HG03442 (cell line): Measurements from ENCODE around the gene CCNA1.

Source experiments
- ATAC-seq: cut with Tn5 transposase; IDR thresholded peaks from one replicate; pipeline ENCODE4 v1.9.1; 2021; ENCODE audit warnings: mild to moderate bottlenecking, moderate library complexity; ENCODE audit not compliant: unreplicated experiment

Gene CCNA1

DNA sequence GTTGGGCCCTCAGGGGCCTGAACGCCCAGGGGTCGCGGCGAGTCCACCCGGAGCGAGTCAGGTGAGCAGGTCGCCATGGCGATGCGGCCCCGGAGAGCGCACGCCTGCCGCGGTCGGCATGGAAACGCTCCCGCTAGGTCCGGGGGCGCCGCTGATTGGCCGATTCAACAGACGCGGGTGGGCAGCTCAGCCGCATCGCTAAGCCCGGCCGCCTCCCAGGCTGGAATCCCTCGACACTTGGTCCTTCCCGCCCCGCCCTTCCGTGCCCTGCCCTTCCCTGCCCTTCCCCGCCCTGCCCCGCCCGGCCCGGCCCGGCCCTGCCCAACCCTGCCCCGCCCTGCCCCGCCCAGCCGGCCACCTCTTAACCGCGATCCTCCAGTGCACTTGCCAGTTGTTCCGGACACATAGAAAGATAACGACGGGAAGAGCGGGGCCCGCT lies at the start of gene CCNA1:
Gene CCNA1, plus strand, starts transcription at position 390 of the 439 bp plus-strand sequence. CDS start 562 bp downstream, outside the sequence.
- ATAC-seq, result peak; percentile 64

DNA sequence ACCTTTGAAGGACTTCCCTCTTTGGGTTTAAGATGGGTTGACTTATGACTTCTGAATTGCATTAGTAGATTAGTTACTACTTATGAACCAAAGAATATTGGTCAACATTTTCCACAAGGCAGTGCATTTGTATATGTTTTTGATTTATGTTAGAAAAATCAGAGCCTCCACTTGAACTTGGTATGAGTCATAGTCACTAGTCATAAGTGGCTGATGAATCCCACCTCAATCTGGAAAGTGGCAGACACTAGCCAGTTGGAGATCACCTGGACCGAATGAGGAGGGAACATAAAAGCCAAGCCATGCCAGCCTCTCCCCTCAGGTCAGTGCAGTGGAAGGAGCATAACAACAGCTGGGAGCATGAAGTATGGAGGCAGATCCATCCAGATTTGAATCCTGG lies 46.8 kb upstream of the CCNA1 start:
- no peak for ATAC-seq

- no peak for ATAC-seq
These were observed 37.0 kb upstream of the CCNA1 start for GRCh38 chr13:36395280-36395679.

DNA sequence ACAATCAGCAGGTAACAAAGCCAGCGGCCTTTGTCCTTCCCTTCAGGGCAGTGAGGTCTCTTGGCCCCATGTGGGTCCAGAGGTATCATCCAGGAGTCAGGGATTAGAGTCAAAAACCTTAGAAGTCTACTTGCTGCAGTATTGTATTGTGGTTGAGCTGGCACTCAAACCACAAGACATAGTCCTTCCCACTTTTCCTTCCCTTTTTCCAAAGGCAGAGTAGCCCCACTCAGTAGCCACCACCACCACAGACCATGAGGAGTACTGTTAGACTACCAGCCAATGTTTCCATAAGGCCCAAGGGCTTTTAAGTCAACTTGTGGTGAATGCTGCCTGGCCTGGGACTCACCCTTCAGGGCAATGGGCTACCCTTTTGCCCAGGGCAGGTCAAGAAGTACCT lies 27.1 kb upstream of the CCNA1 start:
- ATAC-seq, result no peak

DNA sequence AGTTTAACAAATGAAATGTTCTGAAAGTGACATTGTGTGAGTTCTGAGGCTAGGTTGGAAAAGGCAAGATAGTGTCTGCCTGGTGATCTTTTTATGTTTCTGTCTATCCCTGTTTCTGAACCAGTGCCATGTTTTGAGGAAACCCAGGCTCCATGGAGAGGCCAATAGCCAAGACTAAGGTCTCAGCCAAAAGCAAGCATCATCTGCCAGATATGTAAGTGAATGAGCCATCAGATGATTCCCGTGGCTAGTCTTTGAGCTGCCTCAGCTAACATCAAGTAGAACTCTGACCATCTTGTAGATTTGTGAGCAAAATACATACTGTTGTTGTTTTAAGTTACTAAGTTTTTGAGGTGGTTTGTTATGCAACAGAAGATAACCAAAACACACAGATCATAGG lies 19.6 kb upstream of the CCNA1 start:
- no peak for ATAC-seq

GRCh38 chr13:36413161-36413560 lies 19.1 kb upstream of the CCNA1 start:
- ATAC-seq, result no peak

DNA sequence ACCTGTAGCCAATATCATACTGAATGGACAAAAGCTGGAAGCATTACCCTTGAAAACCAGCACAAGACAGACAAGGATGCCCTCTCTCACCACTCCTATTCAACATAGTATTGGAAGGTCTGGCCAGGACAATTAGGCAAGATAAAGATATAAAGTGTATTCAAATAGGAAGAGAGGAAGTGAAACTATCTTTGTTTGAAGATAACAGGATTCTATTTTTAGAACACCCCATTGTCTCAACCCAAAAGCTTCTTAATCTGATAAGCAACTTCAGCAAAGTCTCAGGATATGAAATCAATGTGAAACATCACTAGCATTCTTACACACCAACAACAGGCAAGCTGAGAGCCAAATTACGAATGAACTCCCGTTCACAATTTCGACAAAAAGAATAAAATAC lies 17.8 kb upstream of the CCNA1 start:
- ATAC-seq, result no peak

- no peak for ATAC-seq
These were observed 15.0 kb upstream of the CCNA1 start for GRCh38 chr13:36417331-36417730.

DNA sequence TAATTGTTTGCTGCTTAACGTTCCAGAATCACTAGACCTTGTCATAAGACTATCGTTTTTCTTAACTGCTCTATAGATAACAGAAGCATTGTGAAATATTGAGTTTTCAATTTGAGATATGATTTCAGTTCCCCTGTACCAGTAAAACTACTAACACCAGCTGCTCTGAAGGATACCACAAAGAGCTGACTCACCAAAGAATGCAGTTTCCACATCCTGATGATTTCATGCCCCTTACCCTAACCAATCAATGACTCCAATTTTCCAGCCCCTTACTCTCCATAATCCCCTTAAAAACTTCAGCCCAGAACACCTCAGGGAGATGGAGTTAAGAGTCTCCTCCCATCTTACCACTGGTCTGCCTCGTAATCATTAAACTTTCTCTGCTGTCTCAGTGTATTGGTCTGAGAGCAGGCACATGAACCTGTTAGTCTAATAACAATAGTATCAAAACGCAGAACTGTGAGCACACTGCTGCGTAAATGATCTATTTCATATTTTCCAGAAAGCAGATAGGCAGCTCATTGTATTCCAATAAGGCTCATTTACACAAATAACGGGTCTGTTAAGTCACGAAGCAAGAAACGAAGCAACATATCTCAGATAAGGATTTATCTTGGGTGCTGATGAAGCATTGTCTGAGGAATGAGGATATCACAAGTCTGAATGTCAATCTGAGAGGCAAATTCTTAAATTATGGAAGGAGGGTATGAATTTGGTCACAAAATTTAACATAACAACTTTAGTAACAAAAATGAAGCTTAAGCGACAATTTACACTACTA lies 14.1 kb upstream of the CCNA1 start:
- ATAC-seq, result peak; percentile 84

DNA sequence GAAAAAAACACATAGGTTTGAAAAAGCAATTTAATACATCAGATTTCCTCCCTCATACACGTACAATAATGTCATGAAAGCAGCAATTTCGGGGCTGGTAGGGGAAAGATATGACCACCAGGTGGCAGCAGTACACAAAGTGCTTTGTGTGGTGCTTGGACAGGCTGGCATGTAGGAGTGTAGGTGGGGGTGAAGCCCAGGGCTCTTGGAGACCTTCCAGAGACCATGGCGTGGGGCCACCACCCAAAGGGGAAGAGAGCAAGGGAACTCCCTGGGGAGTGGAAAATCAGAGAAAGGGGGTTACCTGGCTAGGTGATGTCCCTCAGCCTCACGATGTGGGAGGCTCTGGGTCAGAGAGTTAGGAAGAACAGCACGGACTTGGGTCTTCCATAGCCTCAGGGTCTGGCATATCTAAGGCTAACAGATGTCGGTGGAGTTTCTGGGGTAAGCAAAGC lies 11.8 kb upstream of the CCNA1 start:
- peak; percentile 77 for ATAC-seq

DNA sequence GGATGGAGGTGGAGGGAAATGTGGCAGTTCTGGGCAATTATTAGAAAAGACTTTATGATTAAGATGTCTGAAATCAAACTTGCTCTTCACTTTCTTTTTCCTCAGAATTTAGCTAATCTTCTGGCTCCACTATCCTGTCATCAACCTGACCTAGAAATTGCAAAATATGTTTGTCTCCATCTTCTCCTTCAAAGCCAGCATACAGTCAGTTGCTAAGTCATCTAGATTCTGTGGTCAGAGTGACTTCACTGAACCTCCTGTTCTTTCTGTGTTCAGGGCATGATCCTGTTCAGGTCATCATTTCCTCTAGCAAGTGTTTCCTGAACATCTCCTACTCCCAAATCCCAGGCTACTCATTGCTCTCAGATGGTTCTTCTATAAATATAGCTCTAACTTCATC lies 10.8 kb upstream of the CCNA1 start:
- no peak for ATAC-seq

- ATAC-seq, result no peak
These were observed 4.2 kb upstream of the CCNA1 start for GRCh38 chr13:36428086-36428485.

DNA sequence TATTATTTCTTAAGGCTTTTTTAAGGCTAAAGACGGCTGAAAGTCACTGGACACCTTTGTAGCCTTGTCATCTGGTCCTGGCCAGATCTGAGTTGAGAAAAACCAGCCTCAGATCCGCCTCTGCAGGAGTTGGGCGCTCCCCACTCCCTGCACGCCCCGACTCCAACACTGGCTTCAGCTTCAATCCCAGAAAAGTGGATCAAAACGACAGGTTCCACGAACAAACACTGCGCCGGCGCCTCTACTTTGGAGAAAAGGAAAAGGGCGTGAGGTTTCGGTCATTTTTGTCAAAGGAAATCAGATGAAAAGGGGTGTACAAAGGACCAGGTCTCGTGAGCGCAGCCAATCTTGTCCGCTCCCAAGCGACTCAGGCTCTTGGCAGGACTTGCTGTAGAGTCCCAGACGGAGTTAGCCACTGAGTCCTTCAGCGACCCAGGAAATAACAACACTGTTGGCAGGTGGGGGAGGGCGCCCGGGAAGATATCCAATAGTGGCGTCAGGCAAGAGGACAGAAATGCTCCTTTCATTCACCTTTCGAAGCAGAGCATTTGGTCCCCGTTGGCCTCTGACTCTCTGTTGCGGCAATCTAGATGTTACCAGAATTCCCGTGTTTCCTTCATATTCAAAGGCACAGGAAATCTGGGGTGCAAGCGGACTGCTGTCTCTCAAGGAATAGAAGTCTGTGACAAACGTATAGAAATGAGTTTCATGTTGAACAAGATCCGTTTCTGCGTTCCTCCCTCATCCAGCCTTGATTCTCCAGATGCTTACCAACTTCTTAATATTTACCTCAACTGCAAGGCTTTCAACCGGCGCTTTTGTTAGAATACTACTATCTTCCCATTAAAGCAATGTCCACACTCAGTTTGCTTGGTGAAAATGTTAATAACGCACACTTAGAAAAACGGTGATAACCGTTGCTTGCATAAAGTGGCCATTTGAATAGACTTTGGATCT lies 1.8 kb upstream of the CCNA1 start:
- no peak for ATAC-seq

GRCh38 chr13:36431204-36432105 lies 840 bp upstream of the CCNA1 start:
- ATAC-seq, result peak; percentile 39

- no peak for ATAC-seq
These were observed 4.5 kb downstream of the CCNA1 start for GRCh38 chr13:36436811-36437210.

DNA sequence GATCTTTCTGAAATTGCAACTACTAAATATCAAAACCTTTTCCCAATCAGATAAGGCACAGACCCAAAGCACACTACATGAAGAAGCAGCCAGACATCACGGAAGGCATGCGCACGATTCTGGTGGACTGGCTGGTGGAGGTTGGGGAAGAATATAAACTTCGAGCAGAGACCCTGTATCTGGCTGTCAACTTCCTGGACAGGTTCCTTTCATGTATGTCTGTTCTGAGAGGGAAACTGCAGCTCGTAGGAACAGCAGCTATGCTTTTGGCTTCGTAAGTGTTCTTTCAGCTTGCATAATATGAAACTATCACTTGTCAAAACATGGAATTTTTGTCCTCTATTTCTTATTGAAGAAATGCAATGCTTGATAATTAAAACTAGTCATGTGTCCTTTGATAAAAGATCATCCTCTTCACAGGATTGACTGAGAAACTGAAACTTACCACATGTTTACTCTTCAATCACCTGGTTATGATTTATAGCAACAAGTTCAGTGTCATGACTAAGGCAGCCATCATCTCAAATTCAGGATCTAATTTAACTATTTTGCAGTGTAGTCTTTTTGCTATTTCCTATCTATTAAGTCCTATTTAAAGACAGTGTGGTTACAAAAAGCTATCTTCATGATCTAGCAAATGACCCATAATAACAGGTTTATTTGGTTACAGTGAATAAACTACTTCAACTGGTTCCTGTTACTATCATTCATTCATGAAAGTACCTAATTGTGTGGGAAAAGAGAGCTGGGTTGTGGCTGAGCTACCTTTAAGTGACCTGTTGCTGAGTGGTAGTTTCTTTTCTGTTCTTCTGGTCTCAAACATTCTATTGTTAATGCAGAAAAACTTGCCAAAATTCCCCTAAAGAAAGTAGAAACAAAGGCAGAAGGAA lies 6.5 kb downstream of the CCNA1 start:
- ATAC-seq, result no peak

DNA sequence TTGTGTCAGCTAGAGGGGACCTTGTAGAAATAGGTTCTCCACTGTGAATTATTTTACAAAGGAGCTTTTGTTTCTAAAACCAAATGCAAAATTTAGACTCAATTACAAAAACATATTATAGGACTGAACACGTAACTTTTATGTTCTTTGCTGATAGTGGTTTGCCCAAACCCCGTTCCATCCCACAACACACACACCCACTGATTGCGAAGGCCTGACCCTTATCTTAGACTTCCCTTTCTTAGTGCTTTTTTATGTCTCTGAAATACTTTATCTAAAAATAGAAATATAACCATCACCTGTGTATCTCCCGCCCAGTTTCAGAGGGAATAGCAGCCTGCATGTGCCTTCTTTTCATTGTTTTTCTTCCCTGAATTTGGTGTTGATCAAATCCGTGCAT lies 13.0 kb downstream of the CCNA1 start:
- ATAC-seq, result no peak

GRCh38 chr13:36445891-36446351 lies 13.6 kb downstream of the CCNA1 start:
- no peak for ATAC-seq

- no peak for ATAC-seq
These were observed 15.2 kb downstream of the CCNA1 start for GRCh38 chr13:36447501-36447900.

DNA sequence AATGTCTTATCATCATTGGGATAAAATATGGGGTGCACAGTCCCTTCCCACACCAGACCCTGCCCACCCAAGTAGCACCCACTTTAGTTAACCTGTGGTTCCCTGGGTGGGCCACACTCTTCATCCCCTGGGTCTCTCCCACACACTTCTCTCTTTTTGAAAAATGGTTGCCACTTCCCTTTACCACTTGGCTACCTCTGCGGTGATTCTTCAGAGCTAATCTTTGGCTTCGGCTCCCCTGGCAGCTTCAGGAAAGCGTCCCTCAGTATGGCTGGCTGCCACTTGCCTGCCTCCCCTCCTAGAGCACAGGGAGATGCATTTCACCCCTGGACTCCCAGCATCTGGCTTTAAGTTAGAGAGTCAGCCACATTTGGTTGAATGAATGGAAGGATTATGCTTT lies 18.2 kb downstream of the CCNA1 start:
- no peak for ATAC-seq
